HG02678 (cell line): ENCODE results near the gene SESTD1.

ENCODE experiments used
- ATAC-seq: cut with Tn5 transposase; IDR thresholded peaks from one replicate; pipeline ENCODE4 v1.9.1; 2021; ENCODE audit warnings: mild to moderate bottlenecking, moderate library complexity; ENCODE audit not compliant: unreplicated experiment

Gene SESTD1

DNA sequence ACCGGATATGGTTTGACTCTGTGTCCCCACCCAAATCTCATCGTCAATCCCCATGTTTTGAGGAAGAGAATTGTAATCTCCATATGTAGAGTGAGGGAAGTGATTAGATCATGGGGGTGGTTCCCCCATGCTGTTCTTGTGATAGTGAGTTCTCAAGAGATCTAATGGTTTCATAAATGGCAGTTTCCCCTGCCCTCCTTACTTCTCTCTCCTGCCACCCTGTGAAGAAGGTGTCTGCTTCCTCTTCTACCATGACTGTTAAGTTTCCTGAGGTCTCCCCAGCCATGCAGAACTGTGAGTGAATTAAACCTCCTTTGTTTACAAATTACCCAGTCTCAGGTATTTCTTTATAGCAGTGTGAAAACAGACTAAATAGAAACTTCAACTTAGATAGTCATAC, 69.5 kb downstream of the SESTD1 start:
- no peak for ATAC-seq

DNA sequence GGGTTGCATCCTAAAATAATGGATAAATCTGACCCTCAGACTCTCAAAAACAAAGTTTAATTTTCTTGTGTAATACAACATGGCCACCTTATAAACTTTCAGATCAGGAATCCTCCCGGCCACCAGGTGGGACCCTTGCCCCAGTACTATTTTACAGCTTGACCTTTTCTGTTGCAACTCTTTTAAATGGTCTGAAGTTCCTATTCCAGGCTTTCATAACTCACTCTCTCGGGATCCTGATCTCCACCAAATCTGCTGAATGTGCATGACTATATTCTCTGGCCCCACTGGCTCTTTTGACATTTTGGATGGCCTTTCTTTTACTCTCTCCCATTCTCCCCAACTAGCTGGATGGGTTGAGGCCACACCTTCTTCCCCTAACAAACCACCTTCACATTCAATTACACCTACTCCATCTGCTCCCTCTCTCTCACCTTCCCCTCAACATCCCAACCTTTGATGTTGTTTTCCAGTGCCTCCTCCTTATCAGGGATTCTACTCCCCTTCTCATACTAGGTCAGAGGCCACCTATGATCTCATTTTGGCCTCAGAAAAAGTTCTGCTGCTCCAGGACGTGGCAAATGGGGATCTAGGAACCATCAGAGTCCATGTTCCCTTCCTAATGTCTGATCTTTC, 70.8 kb downstream of the SESTD1 start:
- ATAC-seq, result no peak

DNA sequence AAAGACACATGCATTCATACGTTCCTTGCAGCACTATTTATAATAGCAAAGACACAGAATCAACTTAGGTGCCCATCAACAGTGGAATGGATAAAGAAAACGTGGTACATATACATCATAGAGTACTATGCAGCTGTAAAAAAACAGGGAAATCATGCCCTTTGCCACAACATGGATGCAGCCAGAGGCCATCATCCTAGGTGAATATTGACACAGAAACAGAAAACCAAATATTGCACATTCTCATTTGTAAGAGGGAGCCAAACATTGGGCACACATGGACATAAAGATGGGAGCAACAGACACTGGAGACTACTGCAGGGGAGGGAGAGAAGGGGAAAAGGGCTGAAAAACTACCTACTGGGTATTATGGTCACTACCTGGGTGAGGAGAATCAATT, 73.5 kb downstream of the SESTD1 start:
- ATAC-seq, result no peak

DNA sequence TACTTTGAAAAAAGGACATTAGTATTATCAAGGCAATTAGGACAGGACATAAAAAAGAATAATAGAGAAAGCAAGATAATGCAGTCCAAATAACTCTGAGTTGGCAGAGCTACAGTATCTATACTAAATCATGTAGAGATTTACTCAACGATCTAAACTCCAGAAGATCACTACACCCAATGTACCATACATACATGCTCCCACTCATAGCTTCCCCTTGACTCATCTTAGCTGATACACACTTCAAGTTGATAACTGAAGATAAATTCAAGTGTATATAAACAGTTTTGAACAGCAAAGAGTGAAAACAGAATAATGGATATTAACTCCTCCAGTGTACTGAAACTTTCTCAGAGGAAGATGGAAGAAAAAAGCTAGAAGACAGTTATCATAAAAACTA, 78.5 kb downstream of the SESTD1 start:
- ATAC-seq, result no peak

DNA sequence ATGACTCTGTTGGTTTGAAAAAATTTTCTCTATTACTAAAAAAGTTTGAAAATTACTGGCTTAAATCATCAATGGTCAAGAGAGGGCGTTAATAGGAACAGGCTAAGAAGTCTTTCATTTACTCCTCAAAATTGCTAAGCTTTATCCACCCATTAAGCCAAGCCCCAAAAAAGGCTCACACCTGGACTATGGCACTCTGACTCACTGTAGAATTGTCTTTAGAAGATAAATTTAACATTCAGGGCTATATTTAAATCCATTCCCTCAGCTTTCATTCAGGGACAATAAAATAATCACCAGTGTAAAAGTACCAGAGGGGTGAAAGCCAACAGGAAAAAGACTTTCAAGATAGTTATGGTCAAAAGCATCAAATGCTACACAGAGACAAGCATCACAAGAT, 80.0 kb downstream of the SESTD1 start:
- no peak for ATAC-seq

DNA sequence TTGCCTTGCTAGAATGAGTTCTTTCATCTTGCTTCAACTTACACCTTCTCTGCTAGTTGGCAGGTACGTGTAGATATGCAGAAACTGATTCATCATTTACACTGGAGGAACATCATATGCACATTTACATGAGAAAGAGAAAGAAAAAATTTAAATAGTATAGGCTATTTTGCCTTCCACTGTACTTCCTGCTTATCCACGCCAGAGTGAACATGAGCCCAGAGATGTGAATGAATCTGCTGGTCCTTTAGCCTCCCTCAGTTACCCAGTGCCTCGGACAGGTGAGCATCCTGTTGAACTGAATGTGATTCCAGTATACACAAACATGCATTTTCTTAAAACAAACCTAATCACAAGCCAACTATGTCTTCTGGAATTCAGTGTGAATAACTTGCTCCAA, 83.6 kb downstream of the SESTD1 start:
- peak; percentile 79 for ATAC-seq

DNA sequence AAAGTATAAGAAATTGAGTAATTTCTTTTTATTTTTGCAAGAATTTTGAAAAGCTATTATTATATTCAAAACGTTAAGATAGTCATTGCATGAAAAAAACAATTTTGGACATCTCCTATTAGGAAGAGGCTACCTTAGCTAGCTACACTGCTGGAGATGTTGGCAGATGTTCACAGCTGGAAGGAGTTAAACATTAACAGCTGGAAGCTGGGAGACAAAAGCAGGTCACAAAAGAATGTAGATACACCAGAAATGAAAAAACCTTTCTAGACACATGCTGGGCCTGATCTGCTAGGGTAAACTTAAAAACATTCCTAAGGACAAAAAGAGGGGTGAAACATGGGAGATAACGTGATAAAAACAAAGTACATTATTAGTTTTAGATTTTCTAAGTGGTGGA, 84.4 kb downstream of the SESTD1 start:
- ATAC-seq, result no peak

DNA sequence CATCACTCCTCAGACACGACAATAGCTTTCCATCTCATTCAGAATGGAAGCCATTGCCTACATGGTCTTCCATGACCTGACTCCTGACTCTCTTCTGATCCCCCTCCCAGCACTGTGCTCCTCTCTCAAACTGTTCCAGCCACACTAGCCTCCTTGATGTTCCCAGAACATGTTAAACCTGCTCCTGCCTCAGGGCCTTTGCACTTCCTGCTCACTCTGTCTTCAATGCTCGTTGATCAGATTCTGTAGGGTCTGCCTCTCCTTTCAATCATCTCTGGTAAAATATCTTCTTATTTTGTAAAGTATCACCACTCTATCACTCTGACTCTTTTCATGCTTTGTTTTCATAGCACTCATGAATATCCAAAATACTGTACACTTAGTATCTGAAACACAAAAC, 84.9 kb downstream of the SESTD1 start:
- ATAC-seq, result no peak

DNA sequence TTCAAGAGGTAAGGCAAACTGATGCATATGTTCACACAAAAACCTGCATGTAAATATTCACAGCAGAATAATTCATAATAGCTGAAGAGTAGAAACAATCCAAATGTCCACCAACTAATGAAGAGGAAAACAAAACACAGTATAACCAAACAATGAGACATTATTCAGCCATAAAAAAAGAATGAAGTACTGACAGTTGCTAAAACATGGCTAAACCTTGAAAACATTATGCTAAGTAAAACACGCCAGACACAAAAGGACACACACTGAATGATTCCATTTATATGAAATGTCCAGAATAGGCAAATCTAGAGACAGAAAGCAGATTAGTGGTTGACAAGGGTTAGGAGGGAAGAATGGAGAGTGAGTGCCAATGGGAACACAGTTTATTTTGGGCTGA, 86.9 kb downstream of the SESTD1 start:
- ATAC-seq, result no peak

DNA sequence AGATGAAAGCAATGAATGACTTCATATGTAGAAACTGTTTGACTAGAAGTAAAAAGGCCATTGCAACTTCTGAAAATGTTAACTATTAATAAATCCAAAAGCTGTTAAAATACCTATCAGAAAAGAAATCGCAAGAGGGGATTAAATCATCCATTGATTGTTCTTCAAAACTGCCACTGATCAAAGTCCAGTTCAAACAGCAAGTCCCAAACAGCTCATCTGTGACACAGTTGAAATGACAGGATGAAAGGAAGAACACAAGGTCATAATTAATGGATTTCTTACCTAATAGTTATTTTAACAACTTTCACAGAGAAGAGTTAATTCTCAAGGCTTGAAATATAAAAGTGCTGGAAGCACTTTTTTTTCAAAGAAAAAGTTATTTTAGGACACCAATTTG, 90.4 kb downstream of the SESTD1 start:
- ATAC-seq, result no peak

DNA sequence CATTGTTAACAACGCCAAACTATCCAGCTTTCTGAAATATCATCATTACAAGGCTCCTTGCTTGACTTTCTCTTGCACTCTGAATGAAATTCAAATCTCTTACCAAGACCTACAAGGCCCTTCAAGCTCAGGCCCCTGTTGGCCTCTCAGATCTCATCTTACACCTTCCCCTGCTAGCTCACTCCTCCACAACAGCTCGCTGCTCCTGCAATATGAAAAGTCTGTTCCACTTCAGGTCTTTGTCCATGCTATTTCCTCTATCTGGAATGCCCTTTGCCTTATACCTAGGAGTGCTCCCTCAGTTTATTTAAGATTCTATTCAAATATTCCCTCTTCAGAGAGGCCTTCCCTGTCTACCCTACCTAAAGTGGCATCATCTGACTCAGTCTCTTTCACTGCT, 91.7 kb downstream of the SESTD1 start:
- no peak for ATAC-seq

DNA sequence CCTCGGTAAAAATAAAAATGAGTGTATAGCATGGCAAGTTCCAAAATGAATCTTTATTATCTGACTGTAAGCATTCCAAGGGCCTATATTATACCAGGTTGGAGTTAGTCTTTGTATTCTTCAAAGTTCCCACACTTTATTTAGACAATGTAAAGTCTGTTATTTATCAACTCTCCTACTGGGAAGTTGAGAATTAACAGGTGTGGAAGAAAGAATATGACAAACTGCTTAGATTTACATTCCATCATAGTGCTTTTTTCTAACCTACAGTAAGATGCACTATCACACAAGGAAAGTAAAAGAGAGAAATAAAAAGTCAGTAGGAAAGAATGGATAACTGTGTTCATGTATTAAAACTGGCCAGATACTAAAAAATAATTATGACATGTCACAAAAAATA, 93.3 kb downstream of the SESTD1 start:
- ATAC-seq, result no peak

DNA sequence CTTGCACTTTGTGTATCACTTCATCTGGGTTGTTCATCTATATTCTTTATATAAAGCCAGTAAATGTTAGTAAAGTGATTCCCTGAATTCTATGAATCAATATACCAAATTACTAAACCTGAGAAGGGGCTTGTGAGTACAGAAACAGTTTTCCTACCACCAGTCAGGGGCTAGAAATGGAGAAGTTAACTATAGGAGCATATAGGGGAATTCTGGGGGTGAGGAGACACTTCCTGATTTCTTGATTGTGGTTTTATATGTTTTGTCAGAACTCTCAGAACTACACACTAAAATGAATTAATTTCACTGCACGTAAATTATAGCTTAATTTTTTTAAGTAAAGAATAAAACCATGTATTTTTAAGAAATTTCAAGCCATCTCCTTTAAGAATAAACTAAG, 93.7 kb downstream of the SESTD1 start:
- ATAC-seq, result no peak

DNA sequence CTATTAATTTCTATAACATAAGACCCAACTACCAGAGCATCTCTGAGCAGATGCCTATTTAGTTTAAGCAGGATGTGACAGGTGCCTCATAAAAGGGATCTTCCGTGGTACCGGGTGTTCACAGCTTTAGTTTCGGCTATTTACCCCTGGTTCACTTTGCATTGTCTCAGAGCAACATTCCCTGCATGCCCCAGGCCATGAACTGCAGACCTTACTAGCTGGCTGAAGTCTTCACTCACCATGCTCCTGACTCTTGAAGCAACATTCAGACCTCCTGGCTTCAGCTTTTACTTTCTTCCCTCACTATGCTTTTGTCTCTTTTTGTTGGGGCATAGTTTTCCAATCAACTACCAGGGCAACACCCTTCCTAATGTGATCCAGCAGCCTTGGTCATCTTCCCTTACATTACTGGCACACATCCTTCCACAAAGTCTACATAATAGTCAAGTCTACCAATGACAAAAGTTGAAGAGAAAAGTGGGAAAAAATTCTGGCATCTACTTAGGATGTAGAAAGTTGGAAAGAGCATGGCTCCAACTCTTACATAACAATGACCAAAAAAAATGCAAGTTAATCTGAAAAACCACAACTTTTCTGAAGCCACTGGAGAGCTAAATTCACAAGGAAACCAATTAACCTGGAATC, 99.2 kb downstream of the SESTD1 start:
- ATAC-seq, result no peak

DNA sequence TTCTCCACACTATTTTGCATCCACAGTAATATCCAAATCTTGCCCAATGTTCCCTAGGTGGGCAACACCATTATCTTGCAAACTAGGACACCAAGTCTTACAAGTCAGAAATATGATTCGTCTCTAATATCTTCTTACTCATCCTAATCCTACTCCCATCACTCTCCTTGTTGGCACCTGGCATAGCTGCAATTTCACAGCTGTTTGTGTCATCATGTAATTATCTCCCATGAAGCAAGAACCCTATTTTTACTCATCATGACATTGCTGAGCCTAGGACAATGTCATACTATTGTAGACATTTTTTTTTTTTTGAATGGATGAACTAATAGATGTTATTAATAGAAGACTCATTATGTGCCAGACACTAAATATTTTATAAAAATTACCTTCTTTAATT, 123.4 kb downstream of the SESTD1 start:
- ATAC-seq, result no peak

DNA sequence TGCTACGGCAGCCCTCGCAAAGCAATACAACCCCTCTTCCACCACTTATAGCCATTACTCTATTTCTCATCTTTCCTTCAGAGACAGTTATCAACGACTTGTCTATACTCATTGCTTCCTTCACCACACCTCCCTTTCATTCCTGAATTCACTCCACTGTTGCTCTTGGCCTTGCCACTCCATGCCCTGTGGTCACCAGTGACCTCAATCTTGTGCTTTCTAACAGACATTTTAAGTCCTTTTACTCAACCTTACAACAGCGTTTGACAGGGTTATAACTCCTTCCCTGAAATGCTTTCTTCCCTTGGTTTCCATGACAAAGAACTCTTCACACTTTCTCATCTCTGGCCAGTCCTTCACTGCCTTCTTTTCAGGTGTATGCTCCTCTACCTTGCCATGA, 124.1 kb downstream of the SESTD1 start:
- ATAC-seq, result no peak

DNA sequence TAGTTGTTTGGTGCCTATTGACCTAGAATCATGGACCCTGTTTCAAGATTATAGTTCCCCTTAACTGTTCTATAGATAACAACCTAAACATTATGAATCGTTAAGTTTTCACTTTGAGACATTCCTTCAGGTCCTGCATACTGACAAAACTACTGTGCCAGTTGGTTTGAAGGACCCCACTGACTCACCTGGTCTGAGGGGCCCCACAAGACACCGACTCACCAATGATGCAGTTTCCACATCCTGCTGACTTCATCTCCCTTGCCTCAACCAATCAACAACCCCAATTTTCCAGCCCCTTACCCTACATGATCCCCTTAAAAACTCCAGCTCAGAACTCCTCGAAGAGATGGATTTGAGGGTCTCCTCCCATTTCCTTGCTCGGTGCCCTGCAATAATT, 125.1 kb downstream of the SESTD1 start:
- ATAC-seq, result no peak

DNA sequence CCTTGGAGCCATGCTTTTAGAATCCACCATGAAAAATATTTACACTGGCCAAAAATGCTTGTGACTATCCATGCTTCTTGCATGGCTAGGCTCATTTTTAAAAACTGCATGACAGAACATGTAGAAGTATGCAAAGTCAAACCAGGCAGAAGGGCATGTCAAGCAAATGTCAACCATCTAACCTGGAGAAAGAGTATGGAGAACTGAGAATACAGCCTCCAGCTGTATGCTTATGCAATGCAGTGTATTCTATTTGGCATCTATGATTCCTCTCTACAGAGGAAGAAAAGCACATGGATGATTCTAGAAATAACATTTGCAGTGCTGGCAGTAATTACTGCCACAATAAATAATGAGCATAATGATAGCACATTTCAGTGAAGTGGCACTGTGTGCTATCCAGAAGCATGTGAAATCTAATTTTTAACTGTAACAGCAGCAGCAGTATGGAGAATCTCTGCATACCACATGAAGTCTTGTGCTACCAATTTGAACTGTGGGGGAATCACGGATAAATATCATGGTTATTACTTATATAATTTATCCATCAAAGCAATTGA, 127.4 kb downstream of the SESTD1 start:
- no peak for ATAC-seq

DNA sequence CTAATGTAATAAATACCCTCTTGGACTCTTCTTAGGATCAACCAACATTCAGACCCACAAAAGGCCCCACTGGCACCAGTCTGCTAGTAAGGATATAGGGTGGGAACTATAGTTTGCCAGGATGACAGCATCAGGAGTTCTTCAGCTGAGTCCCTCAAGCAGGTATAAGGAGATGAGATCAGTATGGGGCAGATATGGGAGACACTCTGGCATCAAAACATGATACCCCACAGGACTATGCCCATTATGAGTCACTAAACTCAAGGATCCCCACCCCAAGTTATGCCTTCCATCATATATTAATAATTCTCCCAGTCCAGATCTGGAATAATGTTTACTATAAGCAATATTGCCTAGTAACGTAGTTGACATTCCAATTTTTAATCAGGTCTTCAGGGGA, 131.6 kb downstream of the SESTD1 start:
- no peak for ATAC-seq

DNA sequence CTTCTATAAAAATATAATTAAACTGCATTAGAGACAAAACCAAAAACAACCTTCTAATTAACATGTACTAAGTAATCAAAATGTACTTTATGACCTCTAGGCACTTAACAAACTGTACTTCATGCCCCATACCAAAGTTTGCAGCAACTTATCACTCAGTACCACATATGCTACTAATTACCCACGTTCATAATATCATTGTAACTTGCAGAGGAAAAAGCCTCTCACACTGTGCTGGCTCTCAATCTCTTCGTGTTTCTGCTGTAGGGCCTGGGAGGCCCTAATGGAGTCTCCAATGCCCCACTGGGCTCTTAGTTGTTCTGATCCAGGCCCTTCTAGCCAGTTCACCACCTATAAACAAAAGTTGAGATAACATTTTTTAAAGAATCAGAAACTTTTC, 132.6 kb downstream of the SESTD1 start:
- no peak for ATAC-seq

DNA sequence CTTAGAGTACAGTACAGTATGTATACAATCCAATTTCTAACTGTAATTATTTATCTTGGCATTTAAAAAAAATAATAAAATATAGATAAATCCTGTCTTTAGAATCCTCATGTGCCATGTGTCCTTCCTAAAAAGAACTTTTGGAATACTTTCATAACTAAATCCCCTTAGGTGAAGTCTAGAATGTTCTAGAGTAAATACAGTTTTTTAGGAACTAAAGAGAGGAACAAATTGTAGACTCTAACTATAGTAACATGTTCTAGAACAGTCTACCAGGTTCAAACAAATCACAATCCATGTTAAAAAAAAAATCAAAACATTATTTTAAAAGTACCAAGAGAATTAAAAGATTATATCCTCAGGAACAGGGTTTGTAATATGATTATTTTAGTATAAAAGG, 134.1 kb downstream of the SESTD1 start:
- ATAC-seq, result no peak

DNA sequence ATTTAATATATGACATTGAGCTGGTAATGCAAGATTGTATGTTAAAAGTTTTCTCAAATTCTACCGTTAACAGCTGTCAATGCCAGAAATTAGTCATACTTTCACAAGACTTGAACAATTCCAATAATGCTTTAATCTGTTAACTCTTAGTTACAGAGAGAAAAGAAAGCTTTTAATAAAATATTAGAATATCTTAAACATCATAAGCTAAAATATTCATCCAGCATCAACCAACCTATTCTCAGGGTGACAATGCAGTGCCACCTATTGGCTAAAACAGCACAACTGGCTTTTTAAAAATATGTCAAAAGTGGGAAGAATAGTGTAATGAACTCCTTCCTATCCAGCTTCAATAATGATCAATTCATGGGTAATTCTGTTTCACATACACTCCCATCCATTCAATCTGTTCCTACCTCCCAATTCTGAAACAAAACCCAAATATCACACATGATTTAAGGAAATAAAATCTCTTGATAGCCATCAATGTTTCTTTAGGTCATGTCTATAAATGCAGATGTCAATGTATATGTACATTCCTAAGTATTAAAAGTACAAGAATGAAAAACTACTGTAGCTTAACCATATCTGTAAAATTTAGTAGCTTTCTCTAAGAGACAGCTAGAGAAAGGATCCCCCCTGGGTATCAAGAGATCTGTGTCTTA, 134.9 kb downstream of the SESTD1 start:
- peak; percentile 62 for ATAC-seq
